GM10266 (cell line): ENCODE measurements around the gene ROR1.

Experiments used
- DNase-seq: peaks from one replicate; pipeline ENCODE4 v3.0.0; 2012; ENCODE audit errors: extremely low spot score
- CTCF ChIP-seq: IDR thresholded peaks from 2 replicates; pipeline ENCODE4 v1.5.1; 2012; ENCODE audit warnings: mild to moderate bottlenecking, low read depth; ENCODE audit not compliant: control insufficient read depth, insufficient read depth; ENCODE audit errors: missing control alignments

The ROR1 gene

GRCh38 chr1:63921802-63922201 is 148.0 kb downstream of the ROR1 start:
- no peak for DNase-seq
- no peak for TF ChIP-seq CTCF

- no peak for TF ChIP-seq CTCF
- no peak for DNase-seq
Measured at GRCh38 chr1:63922848-63923247, 149.0 kb downstream of the ROR1 start.

- no peak for TF ChIP-seq CTCF
- no peak for DNase-seq
Measured at GRCh38 chr1:63923302-63923701, 149.5 kb downstream of the ROR1 start.

GRCh38 chr1:63924600-63924999 is 150.8 kb downstream of the ROR1 start:
- no peak for DNase-seq
- TF ChIP-seq CTCF = no peak

- DNase-seq = no peak
- TF ChIP-seq CTCF = no peak
Measured at GRCh38 chr1:63928186-63929105, 154.6 kb downstream of the ROR1 start.

GRCh38 chr1:63929106-63929478 is 155.3 kb downstream of the ROR1 start:
- DNase-seq = no peak
- no peak for TF ChIP-seq CTCF

- no peak for DNase-seq
Measured at GRCh38 chr1:63931468-63931867, 157.7 kb downstream of the ROR1 start.

More at GRCh38 chr1:63931468-63931867, 157.7 kb downstream of the ROR1 start:
- no peak for TF ChIP-seq CTCF
